ENCODE data around the gene C19orf47. TPM values are rescaled to one million over a fixed set of nuclear protein-coding genes. Genes with fewer than 3 reads are reported as not detected.

C19orf47 gene
- total RNA-seq, 1 donor from 2014 or later, result 15.7 TPM

GRCh38 chr19:40360708-40361241 is 12.6 kb upstream of the C19orf47 start:
- no peaks in the 10 kb centered on the region for H3K9me3 ChIP-seq
- H3K27ac ChIP-seq, result peak overlapping the region; percentile 34
- peak; percentile 66 for DNase-seq
- no peaks in the 10 kb centered on the region for H3K27me3 ChIP-seq (ENCODE audit: low read depth)
- peaks cover 51% of the 10 kb centered on the region for H3K4me1 ChIP-seq
- intact Hi-C loops (cut with DNase I), result no loop called here
- H3K4me3 ChIP-seq, result no peak overlapping the region
- ATAC-seq, result peak; percentile 54 to 57
- H3K36me3 ChIP-seq, result peaks cover 10% of the 10 kb centered on the region
- TF ChIP-seq, protein P1, sequence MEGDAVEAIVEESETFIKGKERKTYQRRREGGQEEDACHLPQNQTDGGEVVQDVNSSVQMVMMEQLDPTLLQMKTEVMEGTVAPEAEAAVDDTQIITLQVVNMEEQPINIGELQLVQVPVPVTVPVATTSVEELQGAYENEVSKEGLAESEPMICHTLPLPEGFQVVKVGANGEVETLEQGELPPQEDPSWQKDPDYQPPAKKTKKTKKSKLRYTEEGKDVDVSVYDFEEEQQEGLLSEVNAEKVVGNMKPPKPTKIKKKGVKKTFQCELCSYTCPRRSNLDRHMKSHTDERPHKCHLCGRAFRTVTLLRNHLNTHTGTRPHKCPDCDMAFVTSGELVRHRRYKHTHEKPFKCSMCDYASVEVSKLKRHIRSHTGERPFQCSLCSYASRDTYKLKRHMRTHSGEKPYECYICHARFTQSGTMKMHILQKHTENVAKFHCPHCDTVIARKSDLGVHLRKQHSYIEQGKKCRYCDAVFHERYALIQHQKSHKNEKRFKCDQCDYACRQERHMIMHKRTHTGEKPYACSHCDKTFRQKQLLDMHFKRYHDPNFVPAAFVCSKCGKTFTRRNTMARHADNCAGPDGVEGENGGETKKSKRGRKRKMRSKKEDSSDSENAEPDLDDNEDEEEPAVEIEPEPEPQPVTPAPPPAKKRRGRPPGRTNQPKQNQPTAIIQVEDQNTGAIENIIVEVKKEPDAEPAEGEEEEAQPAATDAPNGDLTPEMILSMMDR (IDR thresholded peaks at IDR 0.05), result no peak

DNA sequence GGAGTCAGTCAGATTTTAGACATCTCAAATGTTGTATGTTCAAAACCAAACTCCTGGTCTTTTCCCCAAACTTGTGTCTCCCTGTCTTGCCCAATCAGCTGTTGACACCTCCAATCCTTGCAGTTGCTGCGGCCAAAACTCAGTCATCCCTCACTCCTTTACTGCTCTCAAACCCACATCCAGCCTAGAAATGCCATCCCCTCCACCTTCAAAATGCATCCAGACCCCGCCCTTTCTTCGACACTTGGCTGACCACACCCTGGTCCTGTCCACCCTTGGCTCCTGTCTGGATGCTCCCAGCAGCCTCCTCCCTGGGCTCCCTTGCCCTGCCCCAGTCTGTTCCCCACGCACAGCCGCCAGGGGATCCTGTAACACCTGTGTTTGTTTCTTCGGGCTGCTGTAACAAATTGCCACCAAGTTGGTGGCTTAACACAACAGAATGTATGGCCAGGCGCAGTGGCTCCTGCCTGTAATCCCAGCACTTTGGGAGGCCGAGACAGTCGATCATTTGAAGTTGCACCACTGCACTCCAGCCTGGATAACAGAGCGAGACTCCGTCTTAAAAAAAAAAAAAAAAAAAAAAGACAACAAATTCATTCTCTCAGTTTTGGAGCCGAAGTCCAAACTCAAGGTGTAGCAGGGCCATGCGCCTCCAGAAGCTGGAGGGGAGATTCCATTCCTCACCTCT is 12.0 kb upstream of the C19orf47 start:
- no peak for ATAC-seq
- no peaks in the 10 kb centered on the region for H3K27me3 ChIP-seq (ENCODE audit: low read depth)
- no peak for DNase-seq
- TF ChIP-seq, protein P1 (IDR thresholded peaks at IDR 0.05), result no peak
- no peak overlapping the region for H3K4me3 ChIP-seq
- intact Hi-C loops (cut with DNase I), result no loop called here
- no peaks in the 10 kb centered on the region for H3K9me3 ChIP-seq
- H3K27ac ChIP-seq, result no peak overlapping the region
- peaks cover 10% of the 10 kb centered on the region for H3K36me3 ChIP-seq
- H3K4me1 ChIP-seq, result peaks cover 47% of the 10 kb centered on the region

DNA sequence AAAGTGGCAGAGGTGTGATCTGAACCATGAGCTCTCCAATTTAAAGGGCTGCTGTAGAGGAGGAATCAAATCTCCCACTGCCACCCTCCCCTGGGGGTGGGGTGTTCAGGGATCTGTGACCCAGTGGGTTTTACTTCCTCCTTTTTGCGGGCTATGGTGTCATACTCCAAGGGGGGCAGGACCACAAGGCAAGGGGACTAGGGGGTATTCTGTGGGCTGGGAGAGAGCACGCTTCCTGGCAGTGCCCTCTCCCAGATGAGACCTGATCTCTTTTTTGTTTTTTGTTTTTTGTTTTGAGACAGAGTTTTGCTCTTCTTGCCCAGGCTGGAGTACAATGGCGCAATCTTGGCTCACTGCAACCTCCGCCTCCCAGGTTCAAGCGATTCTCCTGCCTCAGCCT is 10.6 kb upstream of the C19orf47 start:
- peak; percentile 56 to 74 for ATAC-seq
- intact Hi-C loops (cut with DNase I), result no loop called here
- Histone ChIP-seq H3K27ac (no peak overlapping the region), H3K9me3 (no peaks in the 10 kb centered on the region), H3K36me3 (peaks cover 10% of the 10 kb centered on the region), H3K4me3 (no peak overlapping the region), H3K27me3 (ENCODE audit: low read depth) (no peaks in the 10 kb centered on the region), H3K4me1 (peaks cover 39% of the 10 kb centered on the region)
- no peak for DNase-seq
- TF ChIP-seq, protein P1 (IDR thresholded peaks at IDR 0.05), result no peak

DNA sequence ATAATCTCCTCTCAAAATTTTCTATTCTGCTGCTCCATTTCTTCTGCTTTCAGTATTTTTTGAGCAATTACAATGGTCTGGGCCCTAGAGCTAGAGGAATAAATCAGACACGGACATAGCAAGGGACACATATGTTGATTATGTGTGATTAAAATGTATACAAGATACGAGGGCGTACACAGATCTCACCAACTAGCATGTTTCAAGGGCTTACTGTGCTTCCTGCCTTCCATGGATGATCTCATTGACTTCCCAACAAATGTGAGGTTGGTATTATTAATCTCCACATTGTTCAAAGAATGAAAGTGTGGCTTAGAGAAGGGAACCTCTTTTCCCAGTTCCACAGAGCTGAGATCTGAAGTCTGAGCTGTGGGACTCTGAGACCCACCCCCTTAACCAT is 9.4 kb upstream of the C19orf47 start:
- no peak for DNase-seq

GRCh38 chr19:40356681-40357595 is 8.7 kb upstream of the C19orf47 start:
- Histone ChIP-seq H3K36me3 (peaks cover 10% of the 10 kb centered on the region), H3K4me1 (peaks cover 31% of the 10 kb centered on the region), H3K27me3 (ENCODE audit: low read depth) (no peaks in the 10 kb centered on the region), H3K9me3 (no peaks in the 10 kb centered on the region), H3K4me3 (no peak overlapping the region), H3K27ac (no peak overlapping the region)
- ATAC-seq, result no peak
- DNase-seq, result no peak
- TF ChIP-seq, protein P1 (IDR thresholded peaks at IDR 0.05), result no peak
- intact Hi-C loops (cut with DNase I), result no loop called here

More for the DNA sequence above, 9.4 kb upstream of the C19orf47 start:
- TF ChIP-seq, protein P1 (IDR thresholded peaks at IDR 0.05), result no peak
- Histone ChIP-seq H3K4me1 (peaks cover 31% of the 10 kb centered on the region), H3K27ac (no peak overlapping the region), H3K27me3 (ENCODE audit: low read depth) (no peaks in the 10 kb centered on the region), H3K9me3 (no peaks in the 10 kb centered on the region), H3K4me3 (no peak overlapping the region), H3K36me3 (peaks cover 10% of the 10 kb centered on the region)
- no peak for ATAC-seq
- intact Hi-C loops (cut with DNase I), result no loop called here
